ENCODE results near the gene CHTF8.

Gene CHTF8

DNA sequence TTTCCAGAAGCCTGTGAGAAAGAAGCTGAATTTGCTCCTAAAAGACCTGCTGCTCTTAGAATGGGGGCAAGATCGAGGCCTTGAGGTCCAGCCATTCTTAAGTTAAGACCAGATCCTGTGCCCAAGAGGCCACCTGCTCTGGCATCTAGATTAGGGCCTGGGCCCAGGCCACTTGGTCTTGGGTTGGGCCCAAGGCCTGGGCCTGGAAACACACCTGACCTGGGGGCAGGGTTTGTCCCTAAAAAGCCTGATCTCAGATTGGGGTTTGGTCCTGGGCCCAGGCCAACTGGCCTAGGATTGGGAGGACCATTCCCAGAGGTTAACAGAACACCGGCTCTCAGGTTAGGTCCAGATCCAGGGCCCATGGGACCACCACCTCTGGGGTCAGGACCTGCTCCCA is 12.9 kb downstream of the CHTF8 start:
- TF ChIP-seq GATA3 (IDR thresholded peaks at IDR 0.05; ENCODE audit: low read depth, low read length): no peak
- TF ChIP-seq GATA2 (IDR thresholded peaks at IDR 0.05; ENCODE audit: low read depth, low read length): no peak

DNA sequence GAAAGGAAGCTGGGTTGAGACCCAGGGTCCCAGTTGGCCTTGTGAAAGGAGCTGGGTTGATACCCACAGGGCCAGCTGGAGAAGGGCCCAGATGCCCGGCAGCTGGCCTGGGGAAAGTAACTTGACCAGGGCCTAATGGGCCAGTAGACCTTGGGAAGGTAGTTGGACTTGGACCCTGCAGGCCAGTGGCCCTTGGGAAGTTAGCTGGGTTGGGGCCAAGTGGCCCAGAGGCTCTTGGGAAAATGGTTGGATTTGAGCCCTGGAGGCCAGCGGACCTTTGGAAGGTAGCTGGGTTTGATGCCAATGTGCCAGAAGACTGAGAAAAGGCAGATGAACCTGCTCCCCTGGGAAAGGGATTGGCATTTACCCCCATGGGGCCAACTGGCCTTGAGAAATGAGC is 13.4 kb downstream of the CHTF8 start:
- TF ChIP-seq GATA2 (IDR thresholded peaks at IDR 0.05; ENCODE audit: low read depth, low read length) (no peak), GATA3 (IDR thresholded peaks at IDR 0.05; ENCODE audit: low read depth, low read length) (no peak)

DNA sequence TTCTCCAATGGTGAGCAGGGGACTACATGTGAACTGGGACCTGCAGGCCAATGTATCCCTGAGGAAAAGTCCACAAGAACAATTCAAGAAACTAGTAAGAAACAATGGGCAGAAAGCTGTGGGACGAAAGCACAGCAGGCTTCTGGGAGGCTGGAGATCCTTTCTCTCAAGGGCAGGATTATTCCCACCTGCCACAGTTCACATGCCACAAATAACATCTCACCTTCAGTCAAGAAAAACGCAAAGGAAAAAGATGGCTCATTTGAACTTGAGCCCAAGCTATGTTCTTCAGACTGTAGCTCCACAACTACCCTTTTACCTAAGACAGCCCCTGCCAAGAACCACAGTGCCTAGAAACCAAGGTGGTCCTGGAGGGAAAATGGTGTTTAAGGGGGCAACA is 13.9 kb downstream of the CHTF8 start:
- TF ChIP-seq GATA2 (IDR thresholded peaks at IDR 0.05; ENCODE audit: low read depth, low read length) (no peak), GATA3 (IDR thresholded peaks at IDR 0.05; ENCODE audit: low read depth, low read length) (no peak)

DNA sequence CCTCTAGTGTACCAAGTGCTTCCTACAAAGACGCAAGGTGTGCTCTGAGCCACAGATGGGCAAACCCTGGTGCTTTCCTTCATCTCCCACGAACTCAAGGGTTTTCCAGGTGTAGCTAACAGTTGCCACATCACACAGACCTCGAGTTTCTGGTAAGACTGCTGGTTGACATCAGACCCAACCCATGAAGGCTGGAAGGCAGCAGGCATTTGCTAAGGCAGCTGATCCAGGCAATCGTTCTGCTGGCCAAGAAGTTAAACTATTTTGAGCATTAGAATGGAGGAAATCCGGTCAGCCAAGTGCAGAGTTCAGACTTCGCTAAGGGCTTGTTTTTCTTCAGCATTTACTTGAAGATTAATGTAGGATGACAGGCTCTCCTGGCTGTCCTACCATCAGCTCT is 15.5 kb downstream of the CHTF8 start:
- TF ChIP-seq GATA3 (IDR thresholded peaks at IDR 0.05; ENCODE audit: low read depth, low read length): no peak
- no peak for TF ChIP-seq GATA2 (IDR thresholded peaks at IDR 0.05; ENCODE audit: low read depth, low read length)

DNA sequence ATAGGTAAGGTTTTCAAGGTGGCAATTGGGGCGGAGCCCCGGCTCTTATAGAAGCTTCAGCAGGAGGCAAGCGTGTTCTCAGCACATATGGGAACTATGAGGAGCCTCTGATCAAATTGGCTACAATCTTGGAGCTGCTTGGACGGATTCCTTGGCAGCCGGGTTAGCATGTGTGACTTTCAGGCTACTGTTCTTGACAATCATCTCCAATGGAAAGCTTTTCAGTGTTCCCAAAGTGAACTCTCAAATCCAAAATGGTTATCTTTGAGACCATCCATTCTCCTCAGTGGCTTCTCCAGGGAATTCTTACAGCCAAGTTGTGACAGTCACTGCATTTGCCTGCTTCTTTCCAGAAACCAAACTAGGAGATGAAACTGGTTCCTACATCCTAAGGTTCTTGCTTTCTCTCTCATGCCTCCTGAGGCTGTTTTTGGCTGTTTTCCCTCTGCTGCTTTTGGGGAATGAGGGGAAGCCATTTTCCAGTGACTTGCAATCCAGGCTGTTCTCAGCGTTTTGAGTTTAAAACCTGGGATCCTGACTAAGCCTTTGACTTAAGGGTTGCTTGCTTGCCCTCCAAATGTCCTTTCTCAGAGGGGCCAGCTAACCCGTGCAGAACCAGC is 16.0 kb downstream of the CHTF8 start:
- no peak for TF ChIP-seq GATA2 (IDR thresholded peaks at IDR 0.05; ENCODE audit: low read depth, low read length)
- no peak for TF ChIP-seq GATA3 (IDR thresholded peaks at IDR 0.05; ENCODE audit: low read depth, low read length)

DNA sequence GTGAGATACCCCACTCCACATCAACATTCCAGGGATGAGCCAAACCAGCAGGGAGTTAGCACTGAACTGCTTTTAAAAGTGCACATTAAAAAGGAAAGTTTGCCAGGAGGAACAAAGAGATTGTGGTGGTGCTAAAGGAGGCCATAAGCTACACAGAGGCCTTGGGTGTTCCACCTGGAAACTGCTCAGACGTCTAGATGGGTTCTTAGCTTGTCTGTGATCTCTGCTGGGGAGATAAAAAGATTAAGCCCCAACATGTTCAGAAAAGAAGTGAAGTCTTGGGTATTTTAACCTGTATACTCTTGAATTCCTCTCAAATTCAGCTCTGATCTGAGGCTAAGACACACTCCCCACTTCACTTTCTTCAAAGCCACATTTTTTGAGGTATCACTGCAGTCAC is 16.6 kb downstream of the CHTF8 start:
- TF ChIP-seq GATA3 (IDR thresholded peaks at IDR 0.05; ENCODE audit: low read depth, low read length) (no peak), GATA2 (IDR thresholded peaks at IDR 0.05; ENCODE audit: low read depth, low read length) (no peak)

DNA sequence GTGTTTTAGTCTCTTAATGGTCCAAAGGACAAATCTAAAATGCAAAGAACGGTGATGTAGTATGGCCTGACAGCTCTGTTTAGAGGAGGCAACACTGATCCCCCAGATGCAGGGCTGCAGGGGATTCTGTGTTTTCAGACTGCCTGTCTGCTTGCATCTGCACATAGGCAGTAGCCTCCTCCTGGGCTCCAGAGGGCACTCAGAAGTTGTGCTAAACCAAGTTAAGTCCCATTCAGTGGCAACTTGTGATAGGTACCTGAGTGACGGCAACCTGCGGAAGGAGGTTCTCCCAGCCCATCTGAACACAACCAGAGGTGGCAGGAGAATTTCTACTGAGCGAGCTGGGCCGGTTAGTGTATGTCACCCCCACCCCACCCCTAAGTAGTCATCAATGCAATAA is 17.0 kb downstream of the CHTF8 start:
- TF ChIP-seq GATA2 (IDR thresholded peaks at IDR 0.05; ENCODE audit: low read depth, low read length): no peak
- no peak for TF ChIP-seq GATA3 (IDR thresholded peaks at IDR 0.05; ENCODE audit: low read depth, low read length)

DNA sequence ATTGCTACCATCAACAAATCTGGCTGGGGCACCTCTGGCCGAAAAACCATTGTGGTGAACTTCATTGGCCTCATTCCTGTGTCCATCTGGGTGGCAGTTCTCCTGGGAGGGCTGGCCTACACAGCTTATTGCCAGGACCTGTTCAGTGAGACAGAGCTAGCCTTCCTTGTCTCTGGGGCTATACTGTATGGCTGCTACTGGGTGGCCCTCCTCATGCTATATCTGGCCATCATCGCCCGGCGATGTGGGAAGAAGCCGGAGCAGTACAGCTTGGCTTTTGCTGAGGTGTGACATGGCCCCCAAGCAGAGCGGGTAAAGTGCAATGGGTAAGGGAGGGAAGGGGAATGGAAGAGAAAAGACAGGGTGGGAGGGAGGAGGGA is 17.4 kb downstream of the CHTF8 start:
- TF ChIP-seq GATA3 (IDR thresholded peaks at IDR 0.05; ENCODE audit: low read depth, low read length) (no peak), GATA2 (IDR thresholded peaks at IDR 0.05; ENCODE audit: low read depth, low read length) (no peak)

DNA sequence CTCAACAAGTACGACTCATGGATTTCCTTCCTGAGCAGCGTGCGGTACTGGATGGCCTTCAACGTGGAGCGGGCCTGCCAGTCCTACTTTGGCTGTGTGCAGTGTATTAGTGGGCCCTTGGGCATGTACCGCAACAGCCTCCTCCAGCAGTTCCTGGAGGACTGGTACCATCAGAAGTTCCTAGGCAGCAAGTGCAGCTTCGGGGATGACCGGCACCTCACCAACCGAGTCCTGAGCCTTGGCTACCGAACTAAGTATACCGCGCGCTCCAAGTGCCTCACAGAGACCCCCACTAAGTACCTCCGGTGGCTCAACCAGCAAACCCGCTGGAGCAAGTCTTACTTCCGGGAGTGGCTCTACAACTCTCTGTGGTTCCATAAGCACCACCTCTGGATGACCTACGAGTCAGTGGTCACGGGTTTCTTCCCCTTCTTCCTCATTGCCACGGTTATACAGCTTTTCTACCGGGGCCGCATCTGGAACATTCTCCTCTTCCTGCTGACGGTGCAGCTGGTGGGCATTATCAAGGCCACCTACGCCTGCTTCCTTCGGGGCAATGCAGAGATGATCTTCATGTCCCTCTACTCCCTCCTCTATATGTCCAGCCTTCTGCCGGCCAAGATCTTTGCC is 17.9 kb downstream of the CHTF8 start:
- TF ChIP-seq GATA2 (IDR thresholded peaks at IDR 0.05; ENCODE audit: low read depth, low read length) (no peak), GATA3 (IDR thresholded peaks at IDR 0.05; ENCODE audit: low read depth, low read length) (no peak)

DNA sequence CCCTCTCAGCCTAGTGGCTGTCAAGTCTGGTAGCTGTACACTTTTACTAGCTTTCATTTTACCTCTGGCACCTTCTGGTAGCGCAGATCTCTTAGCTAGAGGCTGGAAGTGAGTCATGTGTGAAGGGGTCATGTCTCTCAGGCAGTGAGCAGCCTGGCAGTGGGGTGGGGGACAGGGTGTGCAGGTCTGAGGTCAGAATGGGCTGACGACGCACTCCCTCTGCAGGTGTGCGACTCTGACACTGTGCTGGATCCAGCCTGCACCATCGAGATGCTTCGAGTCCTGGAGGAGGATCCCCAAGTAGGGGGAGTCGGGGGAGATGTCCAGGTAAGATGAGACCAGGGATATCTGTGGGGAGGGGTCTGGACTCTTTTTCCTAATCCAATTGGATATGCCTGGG is 19.2 kb downstream of the CHTF8 start:
- TF ChIP-seq GATA2 (IDR thresholded peaks at IDR 0.05; ENCODE audit: low read depth, low read length): no peak
- no peak for TF ChIP-seq GATA3 (IDR thresholded peaks at IDR 0.05; ENCODE audit: low read depth, low read length)

DNA sequence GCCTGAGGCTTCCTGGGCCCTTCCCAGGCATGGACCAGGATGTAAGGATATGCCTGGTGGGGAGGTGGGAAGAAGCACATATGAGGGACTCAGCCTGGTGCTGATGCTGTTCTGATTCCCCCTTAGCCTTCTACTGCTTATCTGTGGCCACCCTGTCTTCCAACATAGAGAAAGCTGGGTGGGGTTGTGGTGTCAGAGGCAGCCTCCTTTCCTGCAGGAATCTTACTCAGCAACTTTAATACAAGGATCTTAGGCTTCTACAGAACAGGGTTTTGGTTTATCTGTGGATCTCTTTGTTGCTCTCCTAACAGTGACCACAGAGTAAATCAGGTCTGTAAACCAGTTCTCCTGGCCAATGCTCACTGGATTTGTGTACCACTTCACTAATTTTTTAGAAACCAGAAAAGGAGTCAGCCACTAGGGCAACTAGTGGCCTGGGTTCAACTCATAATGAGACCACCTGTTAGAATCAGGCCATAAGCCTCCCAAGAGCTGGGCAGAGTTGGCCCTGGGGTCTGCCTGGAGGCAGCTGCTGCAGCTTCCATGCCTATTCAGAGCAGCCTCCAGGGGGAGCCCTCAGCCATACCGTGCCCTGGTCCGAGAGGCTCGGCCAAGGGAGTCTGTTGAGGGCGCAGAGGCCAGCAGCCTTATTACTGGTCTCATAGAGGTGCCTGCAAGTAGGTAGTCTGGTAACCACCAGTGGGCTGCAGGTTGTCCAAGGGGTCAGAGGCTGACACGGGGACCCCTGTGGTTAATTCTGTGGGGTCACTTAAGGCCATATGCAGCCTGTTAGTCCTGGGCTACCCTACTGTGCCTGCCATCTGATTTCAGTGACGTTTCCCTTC is 19.9 kb downstream of the CHTF8 start:
- TF ChIP-seq GATA3 (IDR thresholded peaks at IDR 0.05; ENCODE audit: low read depth, low read length): no peak
- no peak for TF ChIP-seq GATA2 (IDR thresholded peaks at IDR 0.05; ENCODE audit: low read depth, low read length)

DNA sequence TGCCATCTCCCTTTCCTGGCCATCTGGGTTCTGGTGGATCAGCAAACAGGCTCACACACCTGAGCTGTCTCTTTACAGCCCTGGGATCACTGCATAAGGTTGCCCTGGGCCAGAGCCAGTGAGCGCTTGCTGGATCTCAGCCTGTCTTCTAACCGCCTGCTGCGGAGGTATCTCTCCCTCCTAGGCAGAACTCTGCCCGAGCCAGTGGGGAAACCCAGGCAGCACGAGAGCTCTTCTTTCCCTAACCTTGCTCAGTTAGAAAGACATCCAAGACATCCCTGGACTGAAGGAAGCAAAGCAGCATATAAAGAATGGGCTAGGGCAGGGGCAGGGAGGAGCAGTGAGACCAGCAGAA is 20.5 kb downstream of the CHTF8 start:
- TF ChIP-seq GATA2 (IDR thresholded peaks at IDR 0.05; ENCODE audit: low read depth, low read length): no peak
- no peak for TF ChIP-seq GATA3 (IDR thresholded peaks at IDR 0.05; ENCODE audit: low read depth, low read length)

DNA sequence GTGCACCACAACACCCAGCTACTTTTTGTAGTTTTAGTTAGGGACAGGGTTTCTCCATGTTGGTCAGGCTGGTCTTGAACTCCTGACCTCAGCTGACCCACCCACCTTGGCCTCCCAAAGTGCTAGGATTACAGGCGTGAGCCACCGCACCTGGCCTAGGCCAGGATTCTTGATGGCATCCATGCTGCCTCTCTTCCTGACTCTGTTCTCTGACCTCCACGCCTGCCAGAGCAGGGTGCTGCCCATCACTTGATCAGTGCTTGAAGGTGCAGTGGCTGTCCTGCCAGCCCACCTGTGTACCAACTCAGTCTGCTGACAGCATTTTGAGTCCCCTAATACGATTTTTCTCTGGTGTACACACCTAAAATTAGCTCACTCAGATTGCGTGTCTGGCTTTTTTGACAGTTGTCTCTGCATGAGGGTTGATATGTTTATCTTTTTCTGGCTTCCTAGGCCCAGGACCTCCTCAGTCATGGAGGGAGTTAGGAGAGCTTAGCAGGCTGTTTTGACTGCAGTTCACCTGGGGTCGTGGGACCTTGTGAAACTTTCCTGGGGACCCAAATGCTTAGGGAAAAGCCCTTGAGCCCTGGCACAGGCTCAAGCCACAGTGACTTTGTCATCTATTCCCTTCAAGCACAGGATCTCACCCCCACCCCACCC is 21.0 kb downstream of the CHTF8 start:
- TF ChIP-seq GATA2 (IDR thresholded peaks at IDR 0.05; ENCODE audit: low read depth, low read length) (no peak), GATA3 (IDR thresholded peaks at IDR 0.05; ENCODE audit: low read depth, low read length) (no peak)

DNA sequence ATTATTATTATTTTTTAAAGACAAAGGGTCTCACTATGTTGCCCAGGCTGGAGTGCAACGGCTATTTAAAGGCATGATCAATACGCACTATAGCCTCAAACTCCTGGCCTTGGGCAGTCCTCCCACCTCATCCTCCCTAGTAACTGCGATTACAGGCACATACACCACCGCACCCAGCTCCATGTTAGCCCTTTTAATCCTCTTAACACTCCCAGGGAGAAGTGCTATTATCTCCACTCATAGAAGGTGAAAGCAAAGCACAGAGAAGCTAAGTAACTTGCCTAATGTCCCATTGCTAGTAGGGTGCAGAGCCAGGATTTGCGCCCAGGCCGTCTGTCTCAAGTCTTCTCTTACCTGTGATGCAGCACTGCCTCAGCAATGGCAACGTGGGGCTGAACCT is 22.0 kb downstream of the CHTF8 start:
- no peak for TF ChIP-seq GATA3 (IDR thresholded peaks at IDR 0.05; ENCODE audit: low read depth, low read length)
- no peak for TF ChIP-seq GATA2 (IDR thresholded peaks at IDR 0.05; ENCODE audit: low read depth, low read length)

All from SH-SY5Y (cell line).